NCI-H526 treated with DMSO at 0.1 percent for 48 hours (cell line): ENCODE results near the gene PSMB10.
"Not testable (repeated sequence)": the region's sequence is repeated elsewhere in the genome, so short reads cannot be mapped to it uniquely, and the experiment has no call there.

Source experiments
- DNase-seq: peaks from one replicate; lab custom pipeline; 2025; lab: John Stamatoyannopoulos, UW

PSMB10 gene

GRCh38 chr16:67936124-67936879 lies at the start of gene PSMB10:
Gene PSMB10, minus strand, starts transcription at chr16:67936850. Its CDS starts 101 bp downstream, at chr16:67936749.
- no peak for DNase-seq

- no peak for DNase-seq
Observed at GRCh38 chr16:67982011-67982696, 45.5 kb upstream of the PSMB10 start.

- DNase-seq = no peak
Observed at GRCh38 chr16:67979955-67980678, 43.5 kb upstream of the PSMB10 start, which contains the start of gene DPEP3. Gene DPEP3, minus strand, starts transcription at chr16:67980499. Its CDS starts 119 bp downstream, at chr16:67980380.

GRCh38 chr16:67977469-67978227 lies 41.0 kb upstream of the PSMB10 start:
- no peak for DNase-seq

GRCh38 chr16:67977005-67977404 lies 40.4 kb upstream of the PSMB10 start:
- no peak for DNase-seq

- DNase-seq = no peak
Observed at GRCh38 chr16:67976205-67976604, 39.6 kb upstream of the PSMB10 start.

- no peak for DNase-seq
Observed at GRCh38 chr16:67975321-67976105, 38.9 kb upstream of the PSMB10 start.

- DNase-seq = not testable (repeated sequence)
Observed at GRCh38 chr16:67972285-67972684, 35.6 kb upstream of the PSMB10 start.

- no peak for DNase-seq
Observed at GRCh38 chr16:67971111-67971510, 34.5 kb upstream of the PSMB10 start.

GRCh38 chr16:67969254-67970039 lies 32.8 kb upstream of the PSMB10 start:
- no peak for DNase-seq

GRCh38 chr16:67968400-67969253 lies 32.0 kb upstream of the PSMB10 start, which contains the start of gene SLC12A4:
Gene SLC12A4, minus strand, starts transcription at chr16:67968637. Its CDS starts 84 bp downstream, at chr16:67968553.
- DNase-seq = no peak

- DNase-seq = no peak
Observed at GRCh38 chr16:67967958-67968399, 31.3 kb upstream of the PSMB10 start.

- DNase-seq = no peak
Observed at GRCh38 chr16:67967183-67967957, 30.7 kb upstream of the PSMB10 start.

- no peak for DNase-seq
Observed at GRCh38 chr16:67966549-67967182, 30.0 kb upstream of the PSMB10 start.

- DNase-seq = no peak
Observed at GRCh38 chr16:67965668-67966548, 29.3 kb upstream of the PSMB10 start.

GRCh38 chr16:67964477-67965131 lies 28.0 kb upstream of the PSMB10 start:
- no peak for DNase-seq
